Measurements from ENCODE around the gene OR8D1. TPM values are rescaled to one million over a fixed set of nuclear protein-coding genes. Genes with fewer than 3 reads are reported as not detected.

Gene OR8D1
- total and polyA plus RNA-seq, 2 donors (not counting 3 experiments of a cell fraction or from before 2014, with no cell fraction given): not detected

DNA sequence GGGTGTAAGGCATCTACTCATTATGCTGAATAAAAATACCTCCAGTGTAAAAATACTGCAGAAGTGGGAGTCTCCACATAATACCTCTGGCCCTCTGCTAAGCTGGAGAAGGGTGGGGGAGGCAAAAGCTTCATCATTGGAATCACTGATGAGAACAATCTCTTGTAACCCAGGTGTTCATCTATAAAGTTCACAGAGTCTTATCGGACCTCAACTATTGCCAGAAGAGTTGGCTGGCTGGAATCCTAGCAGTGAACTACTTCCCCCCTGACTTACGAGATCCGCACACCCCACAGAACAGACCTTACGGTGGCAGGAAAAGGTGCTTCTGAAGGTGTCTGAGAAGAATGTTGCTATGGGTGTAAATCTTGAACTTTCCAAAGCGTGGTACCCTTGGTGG lies 2.5 kb downstream of the OR8D1 start:
- no peak overlapping the region for H2AFZ ChIP-seq (ENCODE audit: low read depth, low read length)
- POLR2A ChIA-PET: no interaction called here
- dilution Hi-C loops (cut with MboI; ENCODE audit: extremely low pct_ligation_motif_present, low sequenced_read_pairs) (no loop called here), intact Hi-C loops (cut with micrococcal nuclease) (no loop called here)
- H3K9ac ChIP-seq (replicated peaks; ENCODE audit: extremely low read depth, insufficient read depth, low read length): no peak overlapping the region
- no peak overlapping the region for H3K4me3 ChIP-seq (replicated peaks in 1 of 3; ENCODE audit: insufficient read depth in 1 of 3, low read depth in 1 of 3, low read length in 3 of 3)
- H3K36me3 ChIP-seq (ENCODE audit: control insufficient read depth in 2 of 2, extremely low read depth in 1 of 2, insufficient read depth in 2 of 2, low read length in 2 of 2): no peaks in the 10 kb centered on the region
- no peak for TF ChIP-seq POLR2AphosphoS5 (IDR thresholded peaks at IDR 0.05; ENCODE audit: insufficient read depth, low read depth, low read length)
- TF ChIP-seq GATA2 (IDR thresholded peaks at IDR 0.05; ENCODE audit: insufficient read depth, insufficient read length, low read depth, low read length): no peak
- TF ChIP-seq POLR2A (IDR thresholded peaks at IDR 0.05; ENCODE audit: low read depth, low read length): no peak
- TF ChIP-seq CTCF (IDR thresholded peaks at IDR 0.05; ENCODE audit: extremely low read depth in 1 of 2, insufficient read depth in 1 of 2, low read depth in 1 of 2, low read length in 2 of 2): no peak
- no peak for TF ChIP-seq MYC (IDR thresholded peaks at IDR 0.05; ENCODE audit: low read depth, low read length)
- TF ChIP-seq JUN (IDR thresholded peaks at IDR 0.05; ENCODE audit: borderline replicate concordance, insufficient read depth, insufficient read length, low read depth): no peak
- no peak for TF ChIP-seq FOS (IDR thresholded peaks at IDR 0.05; ENCODE audit: borderline replicate concordance, insufficient read depth, low read length)
- TF ChIP-seq, protein P1, sequence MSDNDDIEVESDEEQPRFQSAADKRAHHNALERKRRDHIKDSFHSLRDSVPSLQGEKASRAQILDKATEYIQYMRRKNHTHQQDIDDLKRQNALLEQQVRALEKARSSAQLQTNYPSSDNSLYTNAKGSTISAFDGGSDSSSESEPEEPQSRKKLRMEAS (IDR thresholded peaks at IDR 0.05; ENCODE audit: insufficient read depth, insufficient read length): no peak
- no peak for TF ChIP-seq EZH2 (IDR thresholded peaks at IDR 0.05; ENCODE audit: borderline replicate concordance, low read depth, low read length, severe bottlenecking)
- no peak for DNase-seq (ENCODE audit: low read depth, low spot score)
- H3K27me3 ChIP-seq (ENCODE audit: control insufficient read depth in 2 of 2, insufficient read depth in 2 of 2, low read length in 2 of 2): peaks cover 0 to 9% of the 10 kb centered on the region in 2 experiments
- no peaks in the 10 kb centered on the region for H4K20me1 ChIP-seq (replicated peaks; ENCODE audit: control insufficient read depth, extremely low read depth, insufficient read depth, low read length)
- no peaks in the 10 kb centered on the region for H3K79me2 ChIP-seq (ENCODE audit: control insufficient read depth, insufficient read depth, low read length)
- H3K9me3 ChIP-seq (replicated peaks; ENCODE audit: control insufficient read depth, insufficient read depth, low read length): no peaks in the 10 kb centered on the region
- no TSS peak for BruUV-seq (replicated peaks)
- FAIRE-seq: no peak
- no peaks in the 10 kb centered on the region for H3K9me1 ChIP-seq (replicated peaks; ENCODE audit: control insufficient read depth, extremely low read depth, insufficient read depth, low read length)
- CTCF ChIA-PET: no interaction called here
- H3K4me2 ChIP-seq (ENCODE audit: insufficient read depth, low read length): no peak overlapping the region
- H3K27ac ChIP-seq (ENCODE audit: insufficient read depth, low read depth, low read length): no peak overlapping the region
- peaks cover 6% of the 10 kb centered on the region for H3K4me1 ChIP-seq (ENCODE audit: control insufficient read depth, extremely low read depth, insufficient read depth, low read length)
